Activated CD8-positive, alpha-beta T cell treated with anti-CD3 and anti-CD28 coated beads for 36 hours (primary cell): ENCODE results near the gene TGM4. TPM values are rescaled to one million over a fixed set of nuclear protein-coding genes. Genes with fewer than 3 reads are reported as not detected.
A peak's percentile ranks its signal among the peaks of the same experiment; 100 is the strongest.

Source experiments
- ATAC-seq: fragments of 200-7000 bp; cut with Tn5 transposase; one replicate; pipeline ENCODE4 v1.10.0; 2021; ENCODE audit warnings: mild to moderate bottlenecking, moderate library complexity
- CTCF ChIA-PET: fragments of 350-600 bp; sonication (Branson Sonifier 250); formaldehyde crosslinking; loops from one replicate; lab custom pipeline; 2021; ENCODE audit warnings: antibody characterized with exemption; lab: Charles Lee
- POLR2A ChIA-PET: fragments of 350-600 bp; sonication (Branson Sonifier 250); formaldehyde crosslinking; loops from one replicate; lab custom pipeline; 2021; ENCODE audit warnings: antibody characterized with exemption; lab: Charles Lee
- DNase-seq: peaks from one replicate; pipeline ENCODE4 v3.0.0-alpha.2; 2020
- H3K27ac Mint-ChIP-seq: one replicate; pipeline ENCODE4 v1.8.0; 2021; ENCODE audit warnings: mild to moderate bottlenecking, mixed read lengths
- H3K27me3 Mint-ChIP-seq: one replicate; pipeline ENCODE4 v1.8.0; 2021; ENCODE audit warnings: mixed read lengths
- H3K36me3 Mint-ChIP-seq: one replicate; pipeline ENCODE4 v1.8.0; 2021; ENCODE audit warnings: low read depth, mixed read lengths
- H3K4me1 Mint-ChIP-seq: one replicate; pipeline ENCODE4 v1.8.0; 2021; ENCODE audit warnings: low read depth, mixed read lengths
- H3K4me3 Mint-ChIP-seq: one replicate; pipeline ENCODE4 v1.8.0; 2021; ENCODE audit warnings: mild to moderate bottlenecking, moderate library complexity, mixed read lengths
- H3K9me3 Mint-ChIP-seq: one replicate; pipeline ENCODE4 v1.8.0; 2021; ENCODE audit warnings: mixed read lengths
- CTCF ChIP-seq: fragments of 200-600 bp; IDR thresholded peaks from one replicate; pipeline ENCODE4 v1.8.0; 2022; ENCODE audit warnings: antibody characterized with exemption, mild to moderate bottlenecking
- intact Hi-C: fragments of 100-400 bp; cut with micrococcal nuclease; formaldehyde crosslinking; loops from one replicate; pipeline ENCODE4 v1.10.0; 2022
- total RNA-seq, 2 experiments: library from RNA; stranded (reverse); gene quantifications; one replicate each; pipeline ENCODE4 v1.2.3, GENCODE V29; 2021

Gene TGM4
- total RNA-seq, 2 experiments from 2014 or later = not detected

- H3K4me1 Mint-ChIP-seq = peaks cover 6% of the 10 kb centered on the region
- intact Hi-C loops = no loop called here
- H3K9me3 Mint-ChIP-seq = no peaks in the 10 kb centered on the region
- CTCF ChIA-PET = no interaction called here
- POLR2A ChIA-PET = no interaction called here
- DNase-seq (no peak), ATAC-seq (no peak)
- no peaks in the 10 kb centered on the region for H3K27me3 Mint-ChIP-seq
- H3K36me3 Mint-ChIP-seq = peaks cover 16% of the 10 kb centered on the region
- no peak overlapping the region for H3K4me3 Mint-ChIP-seq
- TF ChIP-seq CTCF = no peak
- H3K27ac Mint-ChIP-seq = no peak overlapping the region
Measured at GRCh38 chr3:44931791-44932190, 57.4 kb downstream of the TGM4 start.

- H3K9me3 Mint-ChIP-seq = no peaks in the 10 kb centered on the region
- H3K4me1 Mint-ChIP-seq = peaks cover 6% of the 10 kb centered on the region
- H3K4me3 Mint-ChIP-seq = no peak overlapping the region
- DNase-seq (no peak), ATAC-seq (no peak)
- no peak for TF ChIP-seq CTCF
- H3K36me3 Mint-ChIP-seq = peaks cover 13% of the 10 kb centered on the region
- intact Hi-C loops = no loop called here
- ChIA-PET POLR2A (no interaction called here), CTCF (no interaction called here)
- no peak overlapping the region for H3K27ac Mint-ChIP-seq
- no peaks in the 10 kb centered on the region for H3K27me3 Mint-ChIP-seq
Measured at GRCh38 chr3:44932271-44932670, 57.9 kb downstream of the TGM4 start.

GRCh38 chr3:44932986-44933944, 58.9 kb downstream of the TGM4 start:
- peaks cover 12% of the 10 kb centered on the region for H3K36me3 Mint-ChIP-seq
- TF ChIP-seq CTCF = no peak
- no peaks in the 10 kb centered on the region for H3K9me3 Mint-ChIP-seq
- ChIA-PET CTCF (no interaction called here), POLR2A (interaction anchor here (0.6 kb wide), 1 partner anchor 41 kb away, joined by 3 read pairs; no protein-coding TSS in a partner anchor)
- H3K27ac Mint-ChIP-seq = peak overlapping the region; percentile 5
- H3K4me1 Mint-ChIP-seq = peaks cover 6% of the 10 kb centered on the region
- no peak overlapping the region for H3K4me3 Mint-ChIP-seq
- intact Hi-C loops = no loop called here
- H3K27me3 Mint-ChIP-seq = no peaks in the 10 kb centered on the region
- DNase-seq = no peak
- ATAC-seq = no peak

GRCh38 chr3:44939581-44940036, 65.2 kb downstream of the TGM4 start:
- H3K36me3 Mint-ChIP-seq = peaks cover 22% of the 10 kb centered on the region
- no peak overlapping the region for H3K4me3 Mint-ChIP-seq
- ATAC-seq = no peak
- intact Hi-C loops = no loop called here
- H3K27me3 Mint-ChIP-seq = no peaks in the 10 kb centered on the region
- CTCF ChIA-PET = no interaction called here
- DNase-seq = no peak
- no peak overlapping the region for H3K27ac Mint-ChIP-seq
- no peaks in the 10 kb centered on the region for H3K9me3 Mint-ChIP-seq
- H3K4me1 Mint-ChIP-seq = peaks cover 6% of the 10 kb centered on the region
- POLR2A ChIA-PET = no interaction called here
- TF ChIP-seq CTCF = no peak
